HepG2 (cell line): ENCODE data around the gene CPVL. TPM values are rescaled to one million over a fixed set of nuclear protein-coding genes. Genes with fewer than 3 reads are reported as not detected.

ENCODE experiments used
- ELF4 ChIP-seq: sonication (generic); formaldehyde crosslinking; IDR thresholded peaks from 2 replicates; pipeline ENCODE4 v1.5.0; 2020; ENCODE audit warnings: missing genetic modification reagents, mild to moderate bottlenecking, moderate library complexity, borderline replicate concordance
- FOXA3 ChIP-seq: IDR thresholded peaks from 2 replicates; pipeline ENCODE4 v1.6.1; 2016; ENCODE audit warnings: missing genetic modification reagents, missing compliant biosample characterization
- SIN3B ChIP-seq: fragments of 150-350 bp; IDR thresholded peaks from 2 replicates; pipeline ENCODE4 v1.6.1; 2014; ENCODE audit warnings: low read length
- ZNF225 ChIP-seq: sonication (generic); formaldehyde crosslinking; IDR thresholded peaks from 2 replicates; pipeline ENCODE4 v1.4.0; 2020; ENCODE audit warnings: mild to moderate bottlenecking, missing genetic modification reagents
- ZNF3 ChIP-seq: IDR thresholded peaks from 2 replicates; pipeline ENCODE4 v1.7.0; 2017; ENCODE audit warnings: inconsistent platforms
- ZNF331 ChIP-seq: sonication (generic); formaldehyde crosslinking; IDR thresholded peaks from 2 replicates; pipeline ENCODE4 v1.4.0; 2020; ENCODE audit warnings: missing genetic modification reagents
- ZNF441 ChIP-seq: sonication (generic); formaldehyde crosslinking; IDR thresholded peaks from 2 replicates; pipeline ENCODE4 v1.7.0; 2021; ENCODE audit warnings: missing genetic modification reagents, borderline replicate concordance
- ZNF567 ChIP-seq: sonication (generic); formaldehyde crosslinking; IDR thresholded peaks from 2 replicates; pipeline ENCODE4 v1.8.1; 2023; ENCODE audit warnings: mild to moderate bottlenecking, missing genetic modification reagents, borderline replicate concordance
- ZNF768 ChIP-seq: sonication (generic); formaldehyde crosslinking; IDR thresholded peaks from 2 replicates; pipeline ENCODE4 v1.4.0; 2020; ENCODE audit warnings: missing genetic modification reagents
- ZNF773 ChIP-seq: sonication (generic); formaldehyde crosslinking; IDR thresholded peaks from 2 replicates; pipeline ENCODE4 v1.4.0; 2020; ENCODE audit warnings: missing genetic modification reagents, borderline replicate concordance
- ZNF780A ChIP-seq: sonication (generic); formaldehyde crosslinking; IDR thresholded peaks from 2 replicates; pipeline ENCODE4 v1.8.0; 2022; ENCODE audit warnings: mild to moderate bottlenecking, missing genetic modification reagents, moderate library complexity
- ZNF790 ChIP-seq: sonication (generic); formaldehyde crosslinking; IDR thresholded peaks from 2 replicates; pipeline ENCODE4 v1.8.0; 2022; ENCODE audit warnings: missing genetic modification reagents, mild to moderate bottlenecking, borderline replicate concordance
- polyA plus RNA-seq, 8 experiments: library from polyadenylated mRNA; depleted of rRNA in 3 of 8; stranded (reverse) in 7 of 8; unstranded in 1 of 8; fragments of >200 nt; fragmentation: Illumina TruSeq in 4 of 8; extraction: Trizol in 4 of 8; gene quantifications; 2 replicates each; pipeline versions ENCODE4 v1.2.1 to v1.2.3, GENCODE V29; 2011 to 2016; ENCODE audit warnings: low read depth in 4 of 8, missing spikeins in 1 of 8, mixed read lengths in 1 of 8; ENCODE audit not compliant: insufficient read depth in 1 of 8
- total RNA-seq, 5 experiments: library from RNA; depleted of rRNA; stranded (reverse); fragments of >200 nt; fragmentation: Illumina TruSeq; extraction: Trizol; gene quantifications; 2 replicates each; pipeline ENCODE4 v1.2.3, GENCODE V29; 2016; ENCODE audit warnings: low read depth in 1 of 5
- TF ChIP-seq, protein P1 (sequence below): sonication (generic); formaldehyde crosslinking; IDR thresholded peaks from 2 replicates; pipeline ENCODE4 v1.5.0; 2020; ENCODE audit warnings: mild to moderate bottlenecking, missing genetic modification reagents, borderline replicate concordance
- TF ChIP-seq, protein P2 (sequence below): sonication (generic); formaldehyde crosslinking; IDR thresholded peaks from 2 replicates; pipeline ENCODE4 v1.4.0; 2020; ENCODE audit warnings: mild to moderate bottlenecking, missing genetic modification reagents
- TF ChIP-seq, protein P3 (sequence below): sonication (generic); formaldehyde crosslinking; IDR thresholded peaks from 2 replicates; pipeline ENCODE4 v1.4.0; 2020; ENCODE audit warnings: missing genetic modification reagents
- TF ChIP-seq, protein P4 (sequence below): sonication (generic); formaldehyde crosslinking; IDR thresholded peaks from 2 replicates; pipeline ENCODE4 v1.4.0; 2020; ENCODE audit warnings: mild to moderate bottlenecking, missing genetic modification reagents
- TF ChIP-seq, protein P5 (sequence below): sonication (generic); formaldehyde crosslinking; conservative IDR thresholded peaks from 2 replicates; pipeline ENCODE4 v1.4.0; 2020; ENCODE audit warnings: missing genetic modification reagents
- TF ChIP-seq, protein P6 (sequence below): sonication (generic); formaldehyde crosslinking; conservative IDR thresholded peaks from 2 replicates; pipeline ENCODE4 v1.4.0; 2020; ENCODE audit warnings: missing genetic modification reagents

The CPVL gene
- total and polyA plus RNA-seq, 2 of the 13 experiments (the other 11 are each of a cell fraction or from before 2014, with no cell fraction given), result 59.2 to 294 TPM

DNA sequence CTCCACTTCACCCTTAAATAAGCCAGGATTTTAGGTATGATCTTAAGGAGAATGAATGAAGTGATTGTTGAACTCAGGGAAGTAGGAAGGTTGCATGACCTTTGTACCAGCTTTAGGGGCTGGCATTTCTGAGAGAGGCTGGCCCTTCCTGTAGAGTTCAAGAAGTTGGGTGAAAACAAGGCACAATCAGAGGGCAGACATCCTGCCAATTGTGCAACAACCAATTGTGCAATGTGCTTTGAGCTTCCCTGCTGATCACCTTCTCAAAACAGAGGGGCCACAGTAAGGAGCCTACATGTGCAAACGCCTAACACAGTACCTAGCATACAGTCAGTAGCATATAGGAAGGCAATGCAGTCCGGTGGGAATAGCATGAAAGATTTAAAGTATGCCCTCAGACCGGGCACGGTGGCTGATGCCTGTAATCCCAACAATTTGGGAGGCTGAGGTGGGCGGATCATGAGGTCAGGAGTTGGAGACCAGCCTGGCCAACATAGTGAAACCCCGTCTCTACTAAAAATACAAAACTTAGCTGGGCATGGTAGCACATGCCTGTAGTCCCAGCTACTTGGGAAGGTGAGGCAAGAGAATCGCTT, 5.4 kb downstream of the CPVL start (continued):
- TF ChIP-seq, protein P1, sequence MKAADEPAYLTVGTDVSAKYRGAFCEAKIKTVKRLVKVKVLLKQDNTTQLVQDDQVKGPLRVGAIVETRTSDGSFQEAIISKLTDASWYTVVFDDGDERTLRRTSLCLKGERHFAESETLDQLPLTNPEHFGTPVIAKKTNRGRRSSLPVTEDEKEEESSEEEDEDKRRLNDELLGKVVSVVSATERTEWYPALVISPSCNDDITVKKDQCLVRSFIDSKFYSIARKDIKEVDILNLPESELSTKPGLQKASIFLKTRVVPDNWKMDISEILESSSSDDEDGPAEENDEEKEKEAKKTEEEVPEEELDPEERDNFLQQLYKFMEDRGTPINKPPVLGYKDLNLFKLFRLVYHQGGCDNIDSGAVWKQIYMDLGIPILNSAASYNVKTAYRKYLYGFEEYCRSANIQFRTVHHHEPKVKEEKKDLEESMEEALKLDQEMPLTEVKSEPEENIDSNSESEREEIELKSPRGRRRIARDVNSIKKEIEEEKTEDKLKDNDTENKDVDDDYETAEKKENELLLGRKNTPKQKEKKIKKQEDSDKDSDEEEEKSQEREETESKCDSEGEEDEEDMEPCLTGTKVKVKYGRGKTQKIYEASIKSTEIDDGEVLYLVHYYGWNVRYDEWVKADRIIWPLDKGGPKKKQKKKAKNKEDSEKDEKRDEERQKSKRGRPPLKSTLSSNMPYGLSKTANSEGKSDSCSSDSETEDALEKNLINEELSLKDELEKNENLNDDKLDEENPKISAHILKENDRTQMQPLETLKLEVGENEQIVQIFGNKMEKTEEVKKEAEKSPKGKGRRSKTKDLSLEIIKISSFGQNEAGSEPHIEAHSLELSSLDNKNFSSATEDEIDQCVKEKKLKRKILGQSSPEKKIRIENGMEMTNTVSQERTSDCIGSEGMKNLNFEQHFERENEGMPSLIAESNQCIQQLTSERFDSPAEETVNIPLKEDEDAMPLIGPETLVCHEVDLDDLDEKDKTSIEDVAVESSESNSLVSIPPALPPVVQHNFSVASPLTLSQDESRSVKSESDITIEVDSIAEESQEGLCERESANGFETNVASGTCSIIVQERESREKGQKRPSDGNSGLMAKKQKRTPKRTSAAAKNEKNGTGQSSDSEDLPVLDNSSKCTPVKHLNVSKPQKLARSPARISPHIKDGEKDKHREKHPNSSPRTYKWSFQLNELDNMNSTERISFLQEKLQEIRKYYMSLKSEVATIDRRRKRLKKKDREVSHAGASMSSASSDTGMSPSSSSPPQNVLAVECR (CRISPR knock-in tag), result peak; percentile 79; the same call in 1 of the 2 replicates
- TF ChIP-seq ZNF768 (no peak; the same call in 1 of the 2 replicates), ZNF331 (CRISPR knock-in tag) (peak; percentile 95), ZNF773 (CRISPR knock-in tag) (no peak), ZNF790 (CRISPR knock-in tag) (no peak), ZNF567 (CRISPR knock-in tag) (no peak), ELF4 (CRISPR knock-in tag) (no peak), ZNF3 (CRISPR knock-in tag) (peak; percentile 72; the same call in 1 of the 2 replicates), FOXA3 (CRISPR knock-in tag) (peak; percentile 92), SIN3B (no peak), ZNF225 (CRISPR knock-in tag) (no peak), ZNF441 (CRISPR knock-in tag) (peak; percentile 72; the same call in 1 of the 2 replicates), ZNF780A (CRISPR knock-in tag) (0 out of 2 replicates have a peak, but pooled peaks have one; percentile 51)
- TF ChIP-seq, protein P2, sequence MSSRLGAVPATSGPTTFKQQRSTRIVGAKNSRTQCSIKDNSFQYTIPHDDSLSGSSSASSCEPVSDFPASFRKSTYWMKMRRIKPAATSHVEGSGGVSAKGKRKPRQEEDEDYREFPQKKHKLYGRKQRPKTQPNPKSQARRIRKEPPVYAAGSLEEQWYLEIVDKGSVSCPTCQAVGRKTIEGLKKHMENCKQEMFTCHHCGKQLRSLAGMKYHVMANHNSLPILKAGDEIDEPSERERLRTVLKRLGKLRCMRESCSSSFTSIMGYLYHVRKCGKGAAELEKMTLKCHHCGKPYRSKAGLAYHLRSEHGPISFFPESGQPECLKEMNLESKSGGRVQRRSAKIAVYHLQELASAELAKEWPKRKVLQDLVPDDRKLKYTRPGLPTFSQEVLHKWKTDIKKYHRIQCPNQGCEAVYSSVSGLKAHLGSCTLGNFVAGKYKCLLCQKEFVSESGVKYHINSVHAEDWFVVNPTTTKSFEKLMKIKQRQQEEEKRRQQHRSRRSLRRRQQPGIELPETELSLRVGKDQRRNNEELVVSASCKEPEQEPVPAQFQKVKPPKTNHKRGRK (CRISPR knock-in tag), result no peak
- TF ChIP-seq, protein P3, sequence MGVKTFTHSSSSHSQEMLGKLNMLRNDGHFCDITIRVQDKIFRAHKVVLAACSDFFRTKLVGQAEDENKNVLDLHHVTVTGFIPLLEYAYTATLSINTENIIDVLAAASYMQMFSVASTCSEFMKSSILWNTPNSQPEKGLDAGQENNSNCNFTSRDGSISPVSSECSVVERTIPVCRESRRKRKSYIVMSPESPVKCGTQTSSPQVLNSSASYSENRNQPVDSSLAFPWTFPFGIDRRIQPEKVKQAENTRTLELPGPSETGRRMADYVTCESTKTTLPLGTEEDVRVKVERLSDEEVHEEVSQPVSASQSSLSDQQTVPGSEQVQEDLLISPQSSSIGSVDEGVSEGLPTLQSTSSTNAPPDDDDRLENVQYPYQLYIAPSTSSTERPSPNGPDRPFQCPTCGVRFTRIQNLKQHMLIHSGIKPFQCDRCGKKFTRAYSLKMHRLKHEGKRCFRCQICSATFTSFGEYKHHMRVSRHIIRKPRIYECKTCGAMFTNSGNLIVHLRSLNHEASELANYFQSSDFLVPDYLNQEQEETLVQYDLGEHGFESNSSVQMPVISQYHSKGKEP (CRISPR knock-in tag), result peak; percentile 74
- TF ChIP-seq, protein P4, sequence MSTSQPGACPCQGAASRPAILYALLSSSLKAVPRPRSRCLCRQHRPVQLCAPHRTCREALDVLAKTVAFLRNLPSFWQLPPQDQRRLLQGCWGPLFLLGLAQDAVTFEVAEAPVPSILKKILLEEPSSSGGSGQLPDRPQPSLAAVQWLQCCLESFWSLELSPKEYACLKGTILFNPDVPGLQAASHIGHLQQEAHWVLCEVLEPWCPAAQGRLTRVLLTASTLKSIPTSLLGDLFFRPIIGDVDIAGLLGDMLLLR (CRISPR knock-in tag), result no peak
- TF ChIP-seq, protein P5, sequence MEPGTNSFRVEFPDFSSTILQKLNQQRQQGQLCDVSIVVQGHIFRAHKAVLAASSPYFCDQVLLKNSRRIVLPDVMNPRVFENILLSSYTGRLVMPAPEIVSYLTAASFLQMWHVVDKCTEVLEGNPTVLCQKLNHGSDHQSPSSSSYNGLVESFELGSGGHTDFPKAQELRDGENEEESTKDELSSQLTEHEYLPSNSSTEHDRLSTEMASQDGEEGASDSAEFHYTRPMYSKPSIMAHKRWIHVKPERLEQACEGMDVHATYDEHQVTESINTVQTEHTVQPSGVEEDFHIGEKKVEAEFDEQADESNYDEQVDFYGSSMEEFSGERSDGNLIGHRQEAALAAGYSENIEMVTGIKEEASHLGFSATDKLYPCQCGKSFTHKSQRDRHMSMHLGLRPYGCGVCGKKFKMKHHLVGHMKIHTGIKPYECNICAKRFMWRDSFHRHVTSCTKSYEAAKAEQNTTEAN (CRISPR knock-in tag), result peak; percentile 95
- TF ChIP-seq, protein P6, sequence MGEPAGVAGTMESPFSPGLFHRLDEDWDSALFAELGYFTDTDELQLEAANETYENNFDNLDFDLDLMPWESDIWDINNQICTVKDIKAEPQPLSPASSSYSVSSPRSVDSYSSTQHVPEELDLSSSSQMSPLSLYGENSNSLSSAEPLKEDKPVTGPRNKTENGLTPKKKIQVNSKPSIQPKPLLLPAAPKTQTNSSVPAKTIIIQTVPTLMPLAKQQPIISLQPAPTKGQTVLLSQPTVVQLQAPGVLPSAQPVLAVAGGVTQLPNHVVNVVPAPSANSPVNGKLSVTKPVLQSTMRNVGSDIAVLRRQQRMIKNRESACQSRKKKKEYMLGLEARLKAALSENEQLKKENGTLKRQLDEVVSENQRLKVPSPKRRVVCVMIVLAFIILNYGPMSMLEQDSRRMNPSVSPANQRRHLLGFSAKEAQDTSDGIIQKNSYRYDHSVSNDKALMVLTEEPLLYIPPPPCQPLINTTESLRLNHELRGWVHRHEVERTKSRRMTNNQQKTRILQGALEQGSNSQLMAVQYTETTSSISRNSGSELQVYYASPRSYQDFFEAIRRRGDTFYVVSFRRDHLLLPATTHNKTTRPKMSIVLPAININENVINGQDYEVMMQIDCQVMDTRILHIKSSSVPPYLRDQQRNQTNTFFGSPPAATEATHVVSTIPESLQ (CRISPR knock-in tag), result no peak
